Inflammatory macrophage (primary cell): ENCODE data around the gene TASL.
A peak's percentile ranks its signal among the peaks of the same experiment; 100 is the strongest.

Experiments
- DNase-seq, 2 donors: peaks; one replicate each; pipeline ENCODE4 v3.0.0-alpha.2; 2020 to 2022

Gene TASL

DNA sequence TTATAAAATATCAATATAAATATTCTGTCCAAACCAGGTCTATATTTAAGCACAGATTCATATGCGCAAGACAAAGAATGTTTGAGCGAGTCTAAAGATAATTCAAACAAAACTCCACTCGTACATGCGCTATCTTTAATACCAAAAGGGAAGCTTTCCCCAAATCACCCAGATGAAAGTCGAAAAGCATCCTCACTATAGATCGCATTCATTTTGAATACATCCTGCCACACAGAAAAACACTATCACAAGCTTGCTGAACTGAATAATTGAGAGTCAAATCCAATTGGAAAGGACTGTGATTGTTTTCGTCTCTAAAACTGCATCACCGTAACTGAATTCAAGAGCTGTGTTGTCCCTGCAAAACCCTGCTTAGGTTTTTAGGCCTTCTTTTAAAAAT is 685 bp downstream of the TASL start:
- peak; percentile 14 to 37 for DNase-seq

DNA sequence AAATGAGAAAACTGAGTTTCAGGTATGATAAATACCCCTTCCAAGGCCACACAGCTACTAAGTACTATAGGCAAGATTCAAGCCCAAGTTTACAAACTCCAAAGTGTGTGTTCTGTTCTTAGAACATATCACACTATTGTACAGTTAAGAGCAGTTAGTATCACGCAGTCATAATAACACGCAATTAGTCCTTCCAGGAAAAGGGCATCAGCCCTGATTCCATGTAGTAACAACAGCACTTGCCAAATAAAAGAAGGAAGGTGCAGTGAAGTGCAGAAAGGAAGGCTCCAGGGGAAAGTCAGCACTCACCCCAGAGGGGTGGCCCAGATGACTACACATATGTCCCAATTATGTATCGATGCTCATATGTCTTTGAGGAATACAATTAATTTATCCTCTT is 4.4 kb downstream of the TASL start:
- peak; percentile 25 to 58 for DNase-seq

DNA sequence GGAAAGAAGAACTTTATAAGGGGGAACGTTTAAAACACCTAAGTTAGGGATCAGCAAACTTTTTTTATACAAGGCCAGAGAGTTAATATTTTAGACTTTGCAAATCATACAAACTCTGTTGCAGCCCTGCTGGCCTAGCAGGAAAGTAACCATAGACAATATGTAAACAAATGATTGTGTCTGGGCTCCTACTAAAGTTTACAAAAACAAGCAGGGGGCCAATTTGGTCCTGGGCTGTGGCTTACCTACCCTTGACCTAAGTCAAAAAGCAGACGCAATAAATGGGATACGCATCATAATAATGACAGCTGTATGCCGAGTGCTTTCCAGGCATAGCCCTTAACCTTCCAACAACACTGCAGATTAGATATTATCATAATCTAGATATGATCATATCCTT is 4.9 kb downstream of the TASL start:
- no peak for DNase-seq

DNA sequence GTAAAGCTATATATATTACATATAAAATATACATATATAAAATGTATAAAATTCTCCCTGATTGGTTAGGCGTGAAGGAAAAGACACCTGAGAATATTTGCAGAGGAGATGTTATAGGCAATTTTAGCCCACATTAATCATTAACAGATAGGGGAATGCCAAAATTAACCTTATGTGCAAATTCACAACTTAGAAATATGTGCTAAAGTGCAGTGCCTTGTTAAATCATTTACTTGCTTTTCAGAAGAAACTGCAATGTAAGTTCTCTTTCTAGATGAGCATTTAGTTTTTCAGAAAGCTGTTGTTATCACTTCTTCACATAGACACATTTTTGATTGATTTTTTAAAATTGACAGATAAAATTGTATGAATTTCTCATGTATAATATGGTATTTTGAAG is 5.6 kb downstream of the TASL start:
- no peak for DNase-seq

DNA sequence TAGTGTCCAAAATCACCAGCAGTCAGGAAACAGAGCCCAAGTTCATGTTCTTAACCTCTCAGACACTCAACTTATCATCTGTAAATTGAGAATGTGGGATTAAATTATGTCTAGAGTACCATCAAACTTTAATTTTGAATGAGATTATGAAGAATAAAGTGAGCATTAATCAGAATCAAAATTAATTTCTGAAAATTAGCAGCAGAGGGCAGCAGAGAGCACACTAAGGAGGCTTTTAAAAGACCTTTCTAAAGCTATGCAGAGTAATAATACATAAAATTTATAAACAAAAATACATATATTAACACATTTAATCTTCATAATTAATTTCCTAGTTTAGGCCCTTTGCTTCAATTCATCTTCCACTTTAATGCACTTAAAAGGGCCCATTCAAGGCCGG is 7.1 kb downstream of the TASL start:
- peak; percentile 42 to 50 for DNase-seq

DNA sequence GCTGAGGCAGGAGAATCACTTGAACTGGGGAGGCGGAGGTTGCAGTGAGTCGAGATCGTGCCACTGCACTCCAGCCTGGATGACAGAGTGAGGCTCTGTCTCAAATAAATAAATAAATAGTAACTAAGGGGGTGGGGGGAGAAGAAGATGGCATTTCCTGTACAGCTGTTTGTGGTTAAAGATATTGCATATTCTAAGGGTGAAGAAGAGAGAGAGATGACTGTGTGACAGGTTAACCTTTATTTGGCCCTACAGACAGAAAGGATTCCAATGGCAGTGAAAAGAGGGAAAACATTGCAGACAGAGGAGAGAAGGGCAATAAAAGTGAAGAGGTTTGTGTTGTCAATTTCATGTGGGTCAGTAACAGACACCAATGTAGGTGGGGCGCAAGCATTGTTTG is 9.4 kb downstream of the TASL start:
- DNase-seq: peak in 1 of 2 donors; percentile 35

DNA sequence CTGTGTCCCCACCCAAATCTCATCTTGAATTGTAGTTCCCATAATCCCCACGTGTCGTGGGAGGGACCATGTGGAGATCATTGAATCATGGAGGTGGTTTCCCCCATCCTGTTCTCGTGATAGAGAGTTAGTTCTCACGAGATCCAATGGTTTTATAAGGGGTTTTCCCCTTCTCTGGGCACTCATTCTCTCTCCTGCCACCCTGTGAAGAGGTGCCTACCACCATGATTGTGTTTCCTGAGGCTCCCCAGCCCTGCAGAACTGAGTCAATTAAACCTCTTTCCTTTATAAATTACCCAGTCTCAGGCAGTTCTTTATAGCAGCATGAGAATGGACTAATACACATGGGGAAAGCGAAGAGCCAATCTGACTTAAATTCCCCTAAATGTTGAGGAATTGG is 14.5 kb downstream of the TASL start:
- peak in 1 of 2 donors; percentile 11 for DNase-seq

DNA sequence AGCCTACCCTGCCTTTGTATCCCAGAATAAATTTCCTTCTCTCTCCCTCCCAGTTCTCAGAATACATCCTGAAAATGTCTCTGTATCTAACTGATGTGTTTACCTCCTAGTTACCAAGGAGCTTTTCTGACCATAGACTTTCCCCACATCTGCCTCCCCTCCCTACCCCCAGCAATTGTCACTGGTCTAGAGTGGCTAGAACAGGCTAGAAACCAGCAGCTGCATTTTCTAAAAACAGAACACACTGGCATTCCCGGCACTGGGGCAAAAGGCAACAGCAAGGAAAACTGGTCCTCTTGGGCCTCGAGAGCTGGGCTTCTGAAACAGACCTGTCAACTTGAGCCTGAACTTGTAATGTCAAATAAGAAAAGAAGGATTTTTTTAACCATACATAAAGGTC is 16.4 kb downstream of the TASL start:
- no peak for DNase-seq

DNA sequence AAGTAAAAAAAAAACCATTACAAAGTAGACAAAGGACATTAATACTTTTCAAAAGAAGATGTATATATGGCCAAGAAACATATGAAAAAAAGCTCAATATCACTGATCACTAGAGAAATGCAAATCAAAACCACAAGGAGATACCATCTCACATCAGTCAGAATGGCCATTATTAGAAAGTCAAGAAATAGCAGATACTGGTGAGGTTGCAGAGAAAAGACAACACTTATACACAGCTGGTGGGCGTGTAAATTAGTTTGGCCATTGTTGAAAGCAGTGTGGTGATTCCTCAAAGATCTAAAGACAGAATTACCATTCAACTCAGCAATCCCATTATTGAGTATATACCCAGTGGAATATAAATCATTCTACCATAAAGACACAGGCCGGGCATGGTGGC is 39.3 kb downstream of the TASL start:
- DNase-seq: no peak

DNA sequence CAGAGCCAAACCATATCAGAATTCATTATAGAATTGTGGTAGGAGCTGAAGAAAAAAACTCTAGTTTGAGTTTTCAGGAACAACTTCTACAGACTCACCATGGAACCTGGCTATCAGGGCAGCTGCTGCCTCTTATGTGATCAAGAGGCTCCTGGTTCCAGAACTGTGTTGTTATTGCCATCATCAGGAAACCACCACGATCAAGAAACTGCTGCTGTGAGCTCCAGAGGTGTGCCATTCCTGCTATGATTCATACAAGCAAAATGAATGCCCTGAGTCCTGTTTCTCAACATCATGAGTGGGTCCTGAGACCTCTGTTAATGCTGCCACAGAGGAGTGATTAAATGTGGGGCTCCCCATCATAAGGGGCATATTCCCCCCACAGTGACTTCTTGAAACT is 43.7 kb downstream of the TASL start:
- DNase-seq: no peak

DNA sequence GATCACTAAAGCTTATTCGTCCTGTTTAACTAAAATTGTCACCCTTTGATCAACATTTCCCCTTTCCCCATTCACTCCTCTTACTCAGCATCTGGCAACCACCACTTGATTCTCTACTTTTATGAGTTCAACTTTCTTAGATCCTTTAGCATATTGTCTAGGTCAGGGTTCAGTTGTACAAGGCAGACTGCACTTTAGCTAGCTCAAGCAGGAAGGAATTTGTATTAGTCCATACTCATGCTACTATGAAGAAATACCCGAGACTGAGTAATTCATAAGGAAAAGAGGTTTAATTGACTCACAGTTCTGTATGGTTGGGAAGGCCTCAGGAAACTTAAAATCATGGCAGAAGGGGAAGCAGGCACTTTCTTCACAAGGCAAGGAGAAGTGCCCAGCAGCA is 44.3 kb downstream of the TASL start:
- peak; percentile 40 to 41 for DNase-seq

DNA sequence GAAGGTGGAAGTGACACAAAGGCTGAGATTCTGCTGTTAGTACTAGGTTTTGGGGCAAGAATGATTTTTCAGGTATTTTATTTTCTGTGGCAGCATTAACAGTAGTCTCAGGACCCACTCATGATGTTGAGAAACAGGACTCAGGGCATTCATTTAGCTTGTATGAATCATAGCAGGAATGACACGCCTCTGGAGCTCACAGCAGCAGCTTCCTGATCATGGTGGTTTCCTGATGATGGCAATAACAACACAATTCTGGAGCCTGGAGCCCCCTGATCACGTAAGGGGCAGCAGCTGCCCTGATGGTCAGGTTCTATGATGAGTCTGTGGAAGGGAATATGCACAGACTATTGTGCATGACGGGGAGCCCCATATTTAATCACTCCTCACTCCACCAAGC is 47.0 kb downstream of the TASL start:
- peak; percentile 15 to 36 for DNase-seq

DNA sequence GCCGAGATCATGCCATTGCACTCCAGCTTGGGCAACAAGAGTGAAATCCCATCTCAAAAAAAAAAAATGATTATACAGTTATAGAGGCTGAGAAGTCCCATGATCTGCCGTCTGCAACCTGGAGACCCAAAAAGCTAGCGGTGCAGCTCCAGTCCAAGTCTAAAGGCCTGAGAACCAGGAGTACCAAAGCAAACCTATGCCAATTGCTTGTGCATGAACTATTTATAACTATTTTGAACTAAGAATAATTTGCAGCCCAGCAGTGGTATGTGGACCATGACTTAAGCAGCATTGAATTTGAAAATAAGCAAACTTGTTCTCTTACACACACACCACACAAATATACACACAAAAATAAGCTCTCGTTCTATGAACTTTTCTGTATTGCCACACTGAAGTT is 51.8 kb downstream of the TASL start:
- DNase-seq: no peak

DNA sequence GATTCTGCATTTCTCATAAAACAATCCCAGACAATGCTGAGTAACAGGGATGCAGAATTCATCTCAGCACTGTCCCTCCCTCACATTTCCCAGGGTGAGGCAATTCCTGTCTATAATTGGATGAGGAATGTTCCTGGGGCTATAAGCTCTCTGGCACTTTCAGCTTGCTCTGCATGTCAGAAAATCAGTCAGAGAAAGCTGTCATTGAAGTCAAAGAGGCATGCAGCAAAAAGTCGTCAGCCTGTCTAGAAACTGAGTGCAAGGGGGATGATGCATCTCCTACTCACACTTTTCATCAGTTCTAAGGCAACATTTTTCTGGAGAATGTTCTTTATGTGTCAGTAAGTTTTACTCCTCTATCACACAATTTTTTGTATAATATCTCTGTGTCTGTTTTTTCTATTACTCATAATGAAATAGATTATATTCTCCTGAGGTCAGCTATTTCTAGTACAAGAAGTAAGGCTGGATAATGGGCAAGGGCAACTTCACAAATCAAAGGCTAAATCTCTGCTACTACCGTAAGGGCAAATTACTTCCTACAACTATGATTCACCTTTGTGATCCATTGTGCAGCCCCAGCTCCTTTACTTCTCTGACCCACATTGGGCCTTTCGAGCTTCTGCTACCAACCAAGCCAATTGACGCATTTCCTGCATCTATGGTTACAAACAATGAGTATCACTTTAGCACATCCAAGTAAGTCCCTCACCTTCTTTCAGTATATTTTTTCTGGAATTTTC is 56.0 kb downstream of the TASL start:
- no peak for DNase-seq

DNA sequence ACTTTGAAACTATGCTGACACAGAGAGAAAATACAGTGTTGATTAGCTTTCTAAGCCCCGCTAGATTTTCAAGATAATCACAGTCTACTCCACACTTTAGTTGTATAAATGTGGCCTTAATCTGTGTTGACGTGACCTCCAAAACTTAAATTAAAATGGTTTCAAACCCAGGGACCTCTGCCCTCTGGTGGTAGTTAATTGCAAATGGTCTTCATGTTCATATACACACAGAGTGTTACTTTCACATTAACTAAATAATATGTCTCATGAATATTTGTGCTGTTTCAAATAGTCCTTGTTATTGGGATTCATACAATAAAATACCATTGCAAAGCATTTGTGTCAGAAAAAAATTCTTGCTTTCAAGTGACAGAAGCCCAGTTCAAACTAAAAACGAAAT is 64.3 kb downstream of the TASL start:
- DNase-seq: no peak
